Measurements from ENCODE around the gene MYO7B. TPM values are rescaled to one million over a fixed set of nuclear protein-coding genes. Genes with fewer than 3 reads are reported as not detected.

The MYO7B gene
- 1 to 10 TPM; 4.7 to 5.2 TPM for total RNA-seq

DNA sequence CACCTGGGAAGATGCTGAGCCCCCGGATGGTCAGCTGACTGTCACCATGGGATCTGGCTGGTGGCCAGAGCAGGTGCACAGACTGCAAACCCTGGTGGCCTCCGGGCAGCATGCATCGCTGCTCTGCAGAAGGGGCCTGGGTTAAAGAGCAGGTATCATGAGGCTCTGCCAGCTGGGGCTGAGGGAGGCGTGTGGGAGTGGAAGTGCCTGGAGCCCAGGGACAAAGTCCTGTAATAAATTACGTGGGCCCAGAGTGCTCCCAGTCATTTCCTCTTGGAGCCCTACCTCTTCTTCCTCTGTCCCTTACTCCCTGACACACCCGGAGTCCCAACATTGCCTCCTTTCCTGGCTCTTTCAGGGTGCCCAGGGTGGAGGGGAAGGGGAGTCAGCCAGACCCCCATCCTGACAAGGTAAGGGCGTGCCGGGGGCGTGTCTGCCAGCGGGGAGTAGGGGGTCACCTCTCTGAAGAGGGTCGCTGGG is at the start of gene MYO7B:
Gene MYO7B, plus strand, starts transcription at position 262 of the 480 bp plus-strand sequence. CDS start 24,040 bp downstream, outside the sequence.
- POLR2A ChIA-PET, result no interaction called here
- no peak for DNase-seq
- H3K27ac Mint-ChIP-seq, result no peak within 1 kb of the TSS
- no peak for ATAC-seq (ENCODE audit: low read depth)
- peaks cover 30% of the 10 kb centered on the region for H3K27me3 Mint-ChIP-seq
- H3K9me3 Mint-ChIP-seq, result no peaks in the 10 kb centered on the region
- no peaks in the 10 kb centered on the region for H3K36me3 Mint-ChIP-seq
- H3K4me1 Mint-ChIP-seq, result peaks cover 9% of the 10 kb centered on the region
- no peak within 1 kb of the TSS for H3K4me3 Mint-ChIP-seq

DNA sequence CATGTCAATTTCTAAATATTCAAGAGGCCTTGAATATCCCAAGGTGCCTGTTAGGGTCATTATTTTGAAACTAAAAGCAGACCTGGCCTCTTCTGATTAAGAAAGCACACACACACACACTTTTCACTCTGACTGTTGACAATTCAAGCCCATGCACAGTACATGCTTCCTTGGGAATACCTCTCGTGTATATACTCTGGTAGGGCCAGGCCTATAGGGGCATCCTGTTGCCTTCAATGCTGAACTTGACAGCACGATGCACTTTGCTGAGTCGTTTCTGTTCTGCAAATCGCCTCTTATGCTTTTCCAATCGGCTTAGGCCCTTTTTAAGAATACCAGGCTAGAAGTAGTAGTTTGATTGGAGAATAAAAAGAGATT is 49.8 kb upstream of the MYO7B start:
- Mint-ChIP-seq H3K27me3 (no peaks in the 10 kb centered on the region), H3K4me3 (peak overlapping the region; percentile 58), H3K27ac (peak overlapping the region; percentile 76), H3K9me3 (no peaks in the 10 kb centered on the region), H3K36me3 (peaks cover 42% of the 10 kb centered on the region), H3K4me1 (peaks cover 34% of the 10 kb centered on the region)
- POLR2A ChIA-PET, result interaction anchor here (1.3 kb wide), 1 partner anchor 41 kb away, joined by 3 read pairs; the partner anchor contains the start of gene IWS1
- ATAC-seq (ENCODE audit: low read depth) (peak; percentile 68), DNase-seq (no peak)

- H3K4me1 Mint-ChIP-seq, result peaks cover 34% of the 10 kb centered on the region
- POLR2A ChIA-PET, result interaction anchor here (0.5 to 1.3 kb wide), 2 partner anchors 40 to 91 kb away, joined by 3 read pairs; partner anchors contain the start of gene IWS1
- no peaks in the 10 kb centered on the region for H3K9me3 Mint-ChIP-seq
- H3K27ac Mint-ChIP-seq, result peak overlapping the region; percentile 75
- H3K4me3 Mint-ChIP-seq, result peak overlapping the region; percentile 8
- ATAC-seq (ENCODE audit: low read depth) (no peak), DNase-seq (no peak)
- no peaks in the 10 kb centered on the region for H3K27me3 Mint-ChIP-seq
- H3K36me3 Mint-ChIP-seq, result peaks cover 45% of the 10 kb centered on the region
These were observed 49.0 kb upstream of the MYO7B start for GRCh38 chr2:127486247-127487058.

- DNase-seq (no peak), ATAC-seq (ENCODE audit: low read depth) (no peak)
- Mint-ChIP-seq H3K9me3 (no peaks in the 10 kb centered on the region), H3K4me1 (peaks cover 30% of the 10 kb centered on the region), H3K27ac (no peak overlapping the region), H3K36me3 (peaks cover 51% of the 10 kb centered on the region), H3K4me3 (no peak overlapping the region), H3K27me3 (no peaks in the 10 kb centered on the region)
- POLR2A ChIA-PET, result no interaction called here
These were observed 45.2 kb upstream of the MYO7B start for GRCh38 chr2:127490283-127490682.

DNA sequence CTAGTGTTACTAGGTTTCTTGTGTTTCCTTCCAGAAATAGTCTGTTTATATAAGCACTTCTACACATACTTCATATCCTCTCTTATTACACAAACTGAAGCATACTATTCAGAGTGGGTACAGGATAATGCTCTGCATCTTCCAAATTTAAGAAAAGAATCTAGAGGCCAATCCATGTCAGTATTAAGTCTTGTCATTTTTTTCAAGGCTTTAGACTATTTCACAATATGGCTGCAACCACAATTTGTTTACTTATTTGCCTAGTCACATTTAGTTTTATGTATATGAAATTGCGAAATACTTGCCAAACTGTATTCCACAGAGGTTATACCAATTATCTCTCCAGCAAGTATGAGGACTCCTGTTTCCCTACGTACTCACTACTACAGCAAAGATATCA is 37.1 kb upstream of the MYO7B start:
- H3K27me3 Mint-ChIP-seq, result no peaks in the 10 kb centered on the region
- H3K36me3 Mint-ChIP-seq, result peaks cover 44% of the 10 kb centered on the region
- ATAC-seq (ENCODE audit: low read depth) (no peak), DNase-seq (no peak)
- no peak overlapping the region for H3K4me3 Mint-ChIP-seq
- H3K27ac Mint-ChIP-seq, result peak overlapping the region; percentile 35
- POLR2A ChIA-PET, result no interaction called here
- no peaks in the 10 kb centered on the region for H3K9me3 Mint-ChIP-seq
- peaks cover 14% of the 10 kb centered on the region for H3K4me1 Mint-ChIP-seq

GRCh38 chr2:127503491-127503890 is 32.0 kb upstream of the MYO7B start:
- no peak overlapping the region for H3K4me3 Mint-ChIP-seq
- ATAC-seq (ENCODE audit: low read depth) (no peak), DNase-seq (no peak)
- POLR2A ChIA-PET, result no interaction called here
- H3K9me3 Mint-ChIP-seq, result no peaks in the 10 kb centered on the region
- no peak overlapping the region for H3K27ac Mint-ChIP-seq
- peaks cover 15% of the 10 kb centered on the region for H3K4me1 Mint-ChIP-seq
- no peaks in the 10 kb centered on the region for H3K27me3 Mint-ChIP-seq
- peaks cover 44% of the 10 kb centered on the region for H3K36me3 Mint-ChIP-seq

DNA sequence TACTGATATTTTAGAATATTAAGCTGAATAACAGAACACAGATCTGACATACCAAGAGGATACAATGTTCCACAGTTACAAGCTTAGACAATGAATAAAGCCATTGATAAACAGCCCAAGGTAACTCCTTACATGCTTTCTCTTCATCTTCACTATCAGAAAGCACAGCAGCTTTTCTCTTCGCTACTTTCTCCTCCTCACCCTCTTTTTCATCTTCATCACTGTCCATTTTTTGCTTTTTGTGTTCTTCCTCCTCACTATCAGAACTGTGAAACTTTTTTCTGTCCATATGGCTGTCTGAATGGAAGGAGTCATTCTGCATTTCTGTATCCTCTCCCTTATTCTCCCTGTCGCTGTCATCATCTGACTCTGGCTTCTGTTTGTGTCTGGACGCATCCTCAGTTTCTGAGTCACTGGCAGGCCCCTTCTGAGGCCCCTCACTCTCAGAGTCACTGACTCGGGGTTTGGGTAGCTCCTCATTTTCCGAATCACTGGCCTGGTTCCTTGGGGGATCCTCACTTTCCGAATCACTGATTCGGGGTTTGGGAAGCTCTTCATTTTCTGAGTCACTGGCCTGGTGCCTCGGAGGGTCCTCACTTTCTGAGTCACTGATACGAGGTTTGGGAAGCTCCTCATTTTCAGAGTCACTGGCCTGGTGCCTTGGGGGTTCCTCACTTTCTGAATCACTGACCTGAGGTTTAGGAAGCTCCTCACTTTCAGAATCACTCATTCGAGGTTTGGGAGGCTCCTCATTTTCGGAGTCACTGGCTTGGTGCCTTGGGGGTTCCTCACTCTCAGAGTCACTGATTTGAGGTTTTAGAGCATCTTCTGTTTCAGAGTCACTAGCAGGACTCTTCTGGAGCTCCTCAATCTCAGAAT is 30.7 kb upstream of the MYO7B start:
- Mint-ChIP-seq H3K9me3 (no peaks in the 10 kb centered on the region), H3K4me1 (peaks cover 19% of the 10 kb centered on the region), H3K27me3 (no peaks in the 10 kb centered on the region), H3K27ac (no peak overlapping the region), H3K4me3 (no peak overlapping the region), H3K36me3 (peaks cover 39% of the 10 kb centered on the region)
- ATAC-seq (ENCODE audit: low read depth) (no peak), DNase-seq (no peak)
- POLR2A ChIA-PET, result no interaction called here

- Mint-ChIP-seq H3K9me3 (no peaks in the 10 kb centered on the region), H3K36me3 (peaks cover 40% of the 10 kb centered on the region), H3K27ac (no peak overlapping the region), H3K4me1 (peaks cover 24% of the 10 kb centered on the region), H3K4me3 (no peak overlapping the region), H3K27me3 (no peaks in the 10 kb centered on the region)
- POLR2A ChIA-PET, result no interaction called here
- no peak for ATAC-seq (ENCODE audit: low read depth)
- no peak for DNase-seq
These were observed 29.0 kb upstream of the MYO7B start for GRCh38 chr2:127506510-127506909.

DNA sequence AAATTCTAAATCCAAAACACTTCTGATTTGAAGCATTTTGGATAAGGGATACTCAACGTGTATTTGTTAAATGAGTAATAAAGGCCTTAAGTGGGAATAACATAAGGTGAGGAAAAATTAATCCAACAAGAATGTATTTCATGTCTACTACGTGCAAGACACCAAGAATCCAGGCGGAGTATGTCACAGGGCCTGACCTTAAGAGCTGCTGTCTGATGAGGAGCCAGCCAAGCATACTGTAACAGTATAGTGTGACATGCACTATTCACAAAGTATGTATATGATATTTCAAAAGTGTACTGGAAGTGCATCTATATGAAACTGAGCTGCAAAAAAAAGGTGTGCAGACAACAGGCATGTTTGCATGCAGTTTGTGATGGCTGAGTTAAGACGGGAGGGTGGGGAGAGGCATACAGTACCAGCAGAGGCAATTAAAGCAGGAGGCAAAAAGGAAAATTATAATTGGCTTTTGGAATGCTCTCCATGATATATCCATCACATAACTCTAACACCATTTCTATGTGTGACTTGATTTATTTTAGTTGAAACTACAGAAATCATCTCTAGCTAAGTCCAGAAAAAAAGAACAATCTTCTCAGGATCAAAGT is 27.4 kb upstream of the MYO7B start:
- no peaks in the 10 kb centered on the region for H3K9me3 Mint-ChIP-seq
- no peak overlapping the region for H3K4me3 Mint-ChIP-seq
- no peak for DNase-seq
- no peak overlapping the region for H3K27ac Mint-ChIP-seq
- no peaks in the 10 kb centered on the region for H3K27me3 Mint-ChIP-seq
- POLR2A ChIA-PET, result no interaction called here
- ATAC-seq (ENCODE audit: low read depth), result no peak
- peaks cover 32% of the 10 kb centered on the region for H3K4me1 Mint-ChIP-seq
- peaks cover 33% of the 10 kb centered on the region for H3K36me3 Mint-ChIP-seq

- Mint-ChIP-seq H3K36me3 (peaks cover 31% of the 10 kb centered on the region), H3K27ac (no peak overlapping the region), H3K4me1 (peaks cover 34% of the 10 kb centered on the region), H3K27me3 (no peaks in the 10 kb centered on the region), H3K9me3 (no peaks in the 10 kb centered on the region), H3K4me3 (no peak overlapping the region)
- ATAC-seq (ENCODE audit: low read depth) (no peak), DNase-seq (no peak)
- POLR2A ChIA-PET, result no interaction called here
These were observed 26.9 kb upstream of the MYO7B start for GRCh38 chr2:127508631-127509034.

- Mint-ChIP-seq H3K4me1 (peaks cover 40% of the 10 kb centered on the region), H3K27ac (no peak overlapping the region), H3K36me3 (peaks cover 29% of the 10 kb centered on the region), H3K9me3 (no peaks in the 10 kb centered on the region), H3K27me3 (no peaks in the 10 kb centered on the region), H3K4me3 (no peak overlapping the region)
- ATAC-seq (ENCODE audit: low read depth) (no peak), DNase-seq (no peak)
- POLR2A ChIA-PET, result no interaction called here
These were observed 25.4 kb upstream of the MYO7B start for GRCh38 chr2:127510073-127510472.

DNA sequence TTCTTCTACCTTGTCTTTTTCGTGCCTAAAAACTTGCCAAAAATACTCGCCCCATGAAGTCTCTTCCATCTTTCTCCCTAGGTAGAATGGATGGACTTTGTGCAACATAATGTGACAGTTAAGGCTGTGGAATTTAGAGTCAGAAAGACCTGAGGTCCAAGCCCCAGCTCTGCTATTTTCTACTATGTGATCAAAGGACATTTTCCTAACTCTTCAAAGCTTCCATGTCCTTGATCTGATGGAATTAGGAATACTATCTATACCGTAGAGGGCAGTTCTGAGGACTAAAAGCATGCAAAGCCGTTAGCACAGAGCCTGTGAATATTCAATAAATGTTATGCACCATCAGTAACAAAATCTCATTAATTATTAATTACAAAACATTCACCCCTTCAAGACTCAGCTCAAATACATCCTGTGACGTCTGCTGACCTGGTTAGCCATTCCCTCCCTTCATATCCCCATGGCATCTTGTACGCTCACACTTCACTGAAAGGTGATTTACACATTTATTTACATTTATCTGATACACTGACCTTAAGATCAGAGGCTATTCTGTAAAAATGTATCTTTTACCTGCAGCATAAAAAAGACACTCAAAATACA is 24.3 kb upstream of the MYO7B start:
- no peaks in the 10 kb centered on the region for H3K27me3 Mint-ChIP-seq
- DNase-seq (no peak), ATAC-seq (ENCODE audit: low read depth) (no peak)
- H3K27ac Mint-ChIP-seq, result no peak overlapping the region
- peaks cover 32% of the 10 kb centered on the region for H3K36me3 Mint-ChIP-seq
- H3K9me3 Mint-ChIP-seq, result no peaks in the 10 kb centered on the region
- H3K4me3 Mint-ChIP-seq, result no peak overlapping the region
- POLR2A ChIA-PET, result no interaction called here
- H3K4me1 Mint-ChIP-seq, result peaks cover 46% of the 10 kb centered on the region

DNA sequence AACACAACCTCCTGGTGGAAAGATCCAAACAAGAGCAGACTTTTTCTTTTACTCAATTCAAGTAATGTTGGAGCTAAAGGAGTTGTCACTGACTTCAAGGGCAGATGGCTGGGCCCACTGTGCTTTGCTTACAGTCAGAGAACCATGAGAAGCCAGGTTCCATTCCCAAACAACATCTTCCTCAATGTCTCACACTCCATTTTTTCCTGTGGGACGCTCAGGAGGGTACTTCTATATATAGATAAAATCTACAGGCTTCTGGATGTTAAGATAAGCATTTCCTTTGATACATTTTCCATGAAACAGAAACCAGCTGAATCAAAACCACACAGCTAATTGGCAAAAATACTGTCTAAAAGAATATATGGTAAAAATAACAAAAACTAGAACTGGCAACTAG is 23.6 kb upstream of the MYO7B start:
- Mint-ChIP-seq H3K9me3 (no peaks in the 10 kb centered on the region), H3K4me1 (peaks cover 49% of the 10 kb centered on the region), H3K4me3 (no peak overlapping the region), H3K27ac (no peak overlapping the region), H3K27me3 (no peaks in the 10 kb centered on the region), H3K36me3 (peaks cover 37% of the 10 kb centered on the region)
- POLR2A ChIA-PET, result interaction anchor here (1.2 kb wide), 1 partner anchor 15 kb away, joined by 3 read pairs; no protein-coding TSS in a partner anchor
- no peak for ATAC-seq (ENCODE audit: low read depth)
- DNase-seq, result no peak
